B cell (primary cell): ENCODE measurements around the gene IL1RAP. TPM values are rescaled to one million over a fixed set of nuclear protein-coding genes. Genes with fewer than 3 reads are reported as not detected.

Source experiments
- ATAC-seq: fragments of 200-7000 bp; cut with Tn5 transposase; one replicate; pipeline ENCODE4 v1.10.0; 2021; ENCODE audit warnings: low read depth, mild to moderate bottlenecking, moderate number of reproducible peaks, moderate library complexity
- CTCF ChIA-PET: fragments of 350-600 bp; sonication (Branson Sonifier 250); formaldehyde crosslinking; loops from one replicate; lab custom pipeline; 2021; ENCODE audit warnings: antibody characterized with exemption, inconsistent platforms; lab: Charles Lee
- POLR2A ChIA-PET: fragments of 350-600 bp; sonication (Branson Sonifier 250); formaldehyde crosslinking; loops from one replicate; lab custom pipeline; 2021; ENCODE audit warnings: antibody characterized with exemption; lab: Charles Lee
- DNase-seq: peaks from one replicate; pipeline ENCODE4 v3.0.0; 2013
- H2AFZ ChIP-seq: 2 replicates; pipeline ENCODE4 v1.6.1; 2012; ENCODE audit warnings: mild to moderate bottlenecking, low read depth, low read length; ENCODE audit not compliant: insufficient read depth, poor library complexity, severe bottlenecking
- H3K27ac ChIP-seq, 2 donors: 1 replicate in 1 of 2; 2 replicates in 1 of 2; pipeline ENCODE4 v1.5.1; 2012 to 2013; ENCODE audit warnings: low read length in 2 of 2, mild to moderate bottlenecking in 2 of 2, moderate library complexity in 1 of 2
- H3K27me3 ChIP-seq, 4 experiments: fragments of 200-600 bp in 1 of 4; sonication (generic) in 1 of 4; replicated peaks in 1 of 4; 1 replicate in 2 of 4; 2 replicates in 2 of 4; pipeline versions ENCODE4 v1.6.1 to v1.7.0; 2013 to 2016; ENCODE audit warnings: low read length in 3 of 4, mild to moderate bottlenecking in 2 of 4, mixed read lengths in 1 of 4, moderate library complexity in 1 of 4; ENCODE audit not compliant: insufficient read depth in 4 of 4, control insufficient read depth in 3 of 4; ENCODE audit errors: control extremely low read depth in 1 of 4
- H3K36me3 ChIP-seq, 2 experiments: replicated peaks in 1 of 2; 1 replicate in 1 of 2; 2 replicates in 1 of 2; pipeline versions ENCODE4 v1.6.1 to v1.7.1; 2013; ENCODE audit warnings: low read length in 1 of 2; ENCODE audit not compliant: insufficient read depth in 2 of 2, control insufficient read depth in 1 of 2; ENCODE audit errors: control extremely low read depth in 1 of 2, extremely low read depth in 1 of 2
- H3K4me1 ChIP-seq, 2 donors: fragments of 200-600 bp in 1 of 2; sonication (generic) in 1 of 2; 1 replicate in 1 of 2; 2 replicates in 1 of 2; pipeline versions ENCODE4 v1.5.1 to v1.6.1; 2013 to 2017; ENCODE audit warnings: low read length in 2 of 2; ENCODE audit not compliant: control insufficient read depth in 2 of 2, insufficient read depth in 2 of 2
- H3K4me2 ChIP-seq: replicated peaks from 2 replicates; pipeline ENCODE3; 2012; ENCODE audit warnings: mild to moderate bottlenecking, low read depth, low read length; ENCODE audit not compliant: poor library complexity, severe bottlenecking
- H3K4me3 ChIP-seq, 5 experiments: fragments of 200-600 bp in 1 of 5; sonication (generic) in 1 of 5; 1 replicate in 3 of 5; 2 replicates in 2 of 5; pipeline versions ENCODE4 v1.5.1 to v1.7.0; 2011 to 2016; ENCODE audit warnings: low read length in 4 of 5, mild to moderate bottlenecking in 4 of 5, low read depth in 2 of 5, control low read depth in 1 of 5, moderate library complexity in 1 of 5; ENCODE audit not compliant: insufficient read depth in 1 of 5; ENCODE audit errors: control extremely low read depth in 1 of 5, extremely low read depth in 1 of 5
- H3K79me2 ChIP-seq: fragments of 200-600 bp; sonication (generic); one replicate; pipeline ENCODE4 v1.6.0; 2016; ENCODE audit warnings: low read length; ENCODE audit not compliant: control insufficient read depth, insufficient read depth
- H3K9ac ChIP-seq: fragments of 200-600 bp; sonication (generic); 2 replicates; pipeline ENCODE4 v1.6.1; 2017; ENCODE audit warnings: mild to moderate bottlenecking, low read length, moderate library complexity
- H3K9me3 ChIP-seq, 3 donors: one replicate each; pipeline versions ENCODE4 v1.6.1 to v1.7.1; 2013; ENCODE audit warnings: low read length in 2 of 3; ENCODE audit not compliant: control insufficient read depth in 2 of 3, insufficient read depth in 1 of 3; ENCODE audit errors: control extremely low read depth in 1 of 3
- H4K20me1 ChIP-seq: 2 replicates; pipeline ENCODE4 v1.6.0; 2012; ENCODE audit warnings: mild to moderate bottlenecking, low read length; ENCODE audit not compliant: insufficient read depth, control insufficient read depth, poor library complexity, severe bottlenecking
- H3K27ac Mint-ChIP-seq: one replicate; pipeline ENCODE4 v1.8.0; 2021; ENCODE audit warnings: mixed read lengths
- H3K27me3 Mint-ChIP-seq: one replicate; pipeline ENCODE4 v1.8.0; 2021; ENCODE audit warnings: mixed read lengths
- H3K4me1 Mint-ChIP-seq: one replicate; pipeline ENCODE4 v1.8.0; 2021; ENCODE audit warnings: mixed read lengths
- H3K4me3 Mint-ChIP-seq: one replicate; pipeline ENCODE4 v1.8.0; 2021; ENCODE audit warnings: mixed read lengths
- H3K9me3 Mint-ChIP-seq: one replicate; pipeline ENCODE4 v1.8.0; 2022; ENCODE audit warnings: mixed read lengths; ENCODE audit not compliant: insufficient read depth
- EZH2 ChIP-seq: IDR thresholded peaks from 2 replicates; pipeline ENCODE4 v1.6.1; 2012; ENCODE audit warnings: borderline replicate concordance, low read depth, mild to moderate bottlenecking, moderate library complexity, low read length; ENCODE audit not compliant: insufficient read depth, poor library complexity, severe bottlenecking
- WGBS: methylation state at CpG from one replicate; pipeline ENCODE4 v1.1.5; 2013; ENCODE audit warnings: missing lambda C conversion rate; ENCODE audit not compliant: insufficient coverage; 5-methylcytosine and 5-hydroxymethylcytosine counted together
- intact Hi-C: fragments of 100-400 bp; cut with micrococcal nuclease; formaldehyde crosslinking; loops from one replicate; pipeline ENCODE4 v1.10.0; 2022
- polyA plus RNA-seq: library from polyadenylated mRNA; depleted of rRNA; stranded (reverse); fragments of >200 nt; gene quantifications from 2 replicates; pipeline ENCODE4 v1.2.3, GENCODE V29; 2012
- total RNA-seq, 2 donors: library from RNA; stranded (reverse); fragments of 120-200 nt in 1 of 2; gene quantifications; 1 replicate in 1 of 2; 2 replicates in 1 of 2; pipeline versions ENCODE4 v1.2.3 to v1.2.4, GENCODE V29; 2013 to 2022
- TF ChIP-seq, protein P1 (sequence below): fragments of 200-600 bp; IDR thresholded peaks from one replicate; pipeline ENCODE4 v1.8.0; 2022; ENCODE audit warnings: antibody characterized with exemption, mild to moderate bottlenecking

The IL1RAP gene
- total and polyA plus RNA-seq, 2 donors (not counting 1 experiment from before 2014, with no cell fraction given), result 2.3 to 11.5 TPM

DNA sequence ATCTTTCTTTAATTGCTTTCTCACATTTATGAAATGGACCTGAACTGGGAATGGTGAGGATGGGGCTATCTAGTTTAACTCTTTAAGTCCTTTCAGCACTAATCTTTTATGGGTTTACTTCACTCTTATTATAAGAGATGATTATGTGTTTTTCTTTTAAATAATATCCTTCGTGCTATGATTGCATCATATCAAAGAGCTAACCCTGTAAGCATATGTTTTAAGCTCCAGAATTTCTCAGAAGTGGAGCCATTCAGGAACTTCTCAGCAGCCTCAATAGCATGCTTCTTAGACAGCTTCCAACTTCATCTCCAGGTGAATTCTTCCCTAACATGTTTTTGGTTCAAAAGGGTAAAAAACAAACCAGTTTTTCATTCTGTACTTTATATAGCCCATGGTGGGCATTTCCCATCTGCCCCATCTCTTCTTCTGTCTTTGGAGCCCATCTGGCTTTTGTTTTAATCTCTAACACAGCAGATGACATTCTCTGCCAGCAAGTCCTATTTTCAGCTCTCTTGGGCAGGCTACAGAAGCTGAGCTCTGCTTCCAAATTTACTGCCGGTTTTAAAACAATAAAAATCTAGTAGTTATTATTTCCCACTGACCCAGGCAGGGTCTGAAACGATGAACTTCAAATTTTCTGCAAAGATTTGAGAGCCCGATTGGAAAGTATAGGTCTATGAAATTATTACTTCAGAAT is 26.8 kb upstream of the IL1RAP start:
- DNase-seq (no peak), ATAC-seq (no peak)
- ChIA-PET CTCF (no interaction called here), POLR2A (no interaction called here)
- no peaks in the 10 kb centered on the region for H3K9me3 Mint-ChIP-seq
- Histone ChIP-seq H3K27me3 (peaks cover 0 to 12% (median 2%) of the 10 kb centered on the region in 4 experiments), H3K4me2 (no peak overlapping the region), H3K36me3 (no peaks in the 10 kb centered on the region), H4K20me1 (no peaks in the 10 kb centered on the region), H3K4me1 (no peaks in the 10 kb centered on the region), H3K27ac (no peak overlapping the region), H3K9me3 (no peaks in the 10 kb centered on the region), H3K9ac (no peak overlapping the region), H2AFZ (no peak overlapping the region), H3K4me3 (no peak overlapping the region), H3K79me2 (no peaks in the 10 kb centered on the region)
- H3K27me3 Mint-ChIP-seq, result peaks cover 38% of the 10 kb centered on the region
- intact Hi-C loops, result no loop called here
- H3K4me3 Mint-ChIP-seq, result no peak overlapping the region
- no peak overlapping the region for H3K27ac Mint-ChIP-seq
- TF ChIP-seq EZH2, result no peak
- TF ChIP-seq, protein P1, sequence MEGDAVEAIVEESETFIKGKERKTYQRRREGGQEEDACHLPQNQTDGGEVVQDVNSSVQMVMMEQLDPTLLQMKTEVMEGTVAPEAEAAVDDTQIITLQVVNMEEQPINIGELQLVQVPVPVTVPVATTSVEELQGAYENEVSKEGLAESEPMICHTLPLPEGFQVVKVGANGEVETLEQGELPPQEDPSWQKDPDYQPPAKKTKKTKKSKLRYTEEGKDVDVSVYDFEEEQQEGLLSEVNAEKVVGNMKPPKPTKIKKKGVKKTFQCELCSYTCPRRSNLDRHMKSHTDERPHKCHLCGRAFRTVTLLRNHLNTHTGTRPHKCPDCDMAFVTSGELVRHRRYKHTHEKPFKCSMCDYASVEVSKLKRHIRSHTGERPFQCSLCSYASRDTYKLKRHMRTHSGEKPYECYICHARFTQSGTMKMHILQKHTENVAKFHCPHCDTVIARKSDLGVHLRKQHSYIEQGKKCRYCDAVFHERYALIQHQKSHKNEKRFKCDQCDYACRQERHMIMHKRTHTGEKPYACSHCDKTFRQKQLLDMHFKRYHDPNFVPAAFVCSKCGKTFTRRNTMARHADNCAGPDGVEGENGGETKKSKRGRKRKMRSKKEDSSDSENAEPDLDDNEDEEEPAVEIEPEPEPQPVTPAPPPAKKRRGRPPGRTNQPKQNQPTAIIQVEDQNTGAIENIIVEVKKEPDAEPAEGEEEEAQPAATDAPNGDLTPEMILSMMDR, result no peak
- H3K4me1 Mint-ChIP-seq, result no peaks in the 10 kb centered on the region
- no CpG with 5 or more reads among the region's 4 CpGs for WGBS

DNA sequence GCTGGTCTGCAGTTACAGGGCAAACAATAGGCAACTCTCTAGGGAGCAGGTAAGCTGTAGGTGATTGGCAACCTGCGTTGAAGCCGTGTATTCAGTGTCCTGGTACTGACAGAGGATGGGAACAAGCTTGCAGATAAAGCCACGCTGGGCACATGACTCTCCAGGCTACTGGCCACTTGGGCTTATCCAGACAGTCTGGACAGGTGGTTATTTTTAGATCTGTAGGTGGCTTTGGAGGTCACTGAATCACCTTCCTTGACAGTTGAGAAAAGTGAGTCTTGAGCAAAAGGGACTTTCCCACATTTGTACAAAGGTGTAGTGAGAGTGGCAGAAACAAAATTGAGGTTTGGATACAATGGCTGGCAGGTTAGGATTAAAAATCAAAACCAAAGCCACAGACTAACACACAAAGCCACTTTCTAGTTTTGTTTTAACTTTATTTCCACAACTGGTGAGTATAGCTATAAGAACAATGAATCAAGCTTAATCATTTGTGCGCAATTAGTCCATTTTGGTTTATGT is 22.3 kb upstream of the IL1RAP start:
- Histone ChIP-seq H3K4me3 (no peak overlapping the region), H3K27me3 (peaks cover 0 to 10% (median 2%) of the 10 kb centered on the region in 4 experiments), H3K4me1 (no peaks in the 10 kb centered on the region), H3K79me2 (no peaks in the 10 kb centered on the region), H3K9me3 (no peaks in the 10 kb centered on the region), H3K4me2 (no peak overlapping the region), H3K36me3 (no peaks in the 10 kb centered on the region), H3K9ac (no peak overlapping the region), H4K20me1 (no peaks in the 10 kb centered on the region), H2AFZ (no peak overlapping the region), H3K27ac (no peak overlapping the region)
- H3K27ac Mint-ChIP-seq, result no peak overlapping the region
- intact Hi-C loops, result no loop called here
- DNase-seq (no peak), ATAC-seq (no peak)
- WGBS, result 73% methylated on average over 3 of the region's 4 CpGs
- ChIA-PET CTCF (no interaction called here), POLR2A (no interaction called here)
- H3K27me3 Mint-ChIP-seq, result peaks cover 34% of the 10 kb centered on the region
- peaks cover 4% of the 10 kb centered on the region for H3K4me1 Mint-ChIP-seq
- no peak overlapping the region for H3K4me3 Mint-ChIP-seq
- no peaks in the 10 kb centered on the region for H3K9me3 Mint-ChIP-seq
- TF ChIP-seq, protein P1, result no peak
- TF ChIP-seq EZH2, result no peak
